Measurements from ENCODE around the gene CNTD1. TPM values are rescaled to one million over a fixed set of nuclear protein-coding genes. Genes with fewer than 3 reads are reported as not detected.

Gene CNTD1
- total and polyA plus RNA-seq, 2 experiments from 2014 or later = 0.71 TPM; not detected in 1

GRCh38 chr17:42843358-42843934 is 44.8 kb downstream of the CNTD1 start:
- no peaks in the 10 kb centered on the region for H3K9me3 ChIP-seq (ENCODE audit: low read depth)
- H3K36me3 ChIP-seq (ENCODE audit: low read depth) = peaks cover 41% of the 10 kb centered on the region
- H3K27me3 ChIP-seq (replicated peaks; ENCODE audit: insufficient read depth) = no peaks in the 10 kb centered on the region
- no peak overlapping the region for H2AFZ ChIP-seq
- H3F3A ChIP-seq (ENCODE audit: insufficient read depth) = peaks cover 50% of the 10 kb centered on the region
- H3K4me1 ChIP-seq (ENCODE audit: insufficient read depth) = peaks cover 13% of the 10 kb centered on the region
- no peaks in the 10 kb centered on the region for H3K9me2 ChIP-seq (ENCODE audit: insufficient read depth)
- in situ Hi-C loops (cut with MboI) = loop anchor here (5.0 kb wide), 1 partner anchor 89 kb away; no protein-coding TSS in a partner anchor
- H3K9ac ChIP-seq = no peak overlapping the region
- WGBS, 2 experiments (ENCODE audit: low coverage in 1 of 2, low lambda C conversion rate in 2 of 2, missing lambda C conversion rate in 2 of 2) = 36 to 43% methylated on average over 6 of the region's 6 CpGs
- H3K27ac ChIP-seq = no peak overlapping the region
- H3K4me3 ChIP-seq = no peak overlapping the region
- H4K20me1 ChIP-seq (ENCODE audit: insufficient read depth) = no peaks in the 10 kb centered on the region
- TF ChIP-seq EZH2phosphoT487 (IDR thresholded peaks at IDR 0.05; ENCODE audit: insufficient read depth, low read depth) = no peak
- no peak for TF ChIP-seq EZH2 (IDR thresholded peaks at IDR 0.05; ENCODE audit: insufficient read depth, poor library complexity, severe bottlenecking)
- DNase-seq = peak; percentile 81
- no peak overlapping the region for H3K4me2 ChIP-seq (ENCODE audit: unreplicated experiment)
- H3K79me2 ChIP-seq (ENCODE audit: insufficient read depth) = peaks cover 9% of the 10 kb centered on the region; the same call in 1 of the 2 replicates

DNA sequence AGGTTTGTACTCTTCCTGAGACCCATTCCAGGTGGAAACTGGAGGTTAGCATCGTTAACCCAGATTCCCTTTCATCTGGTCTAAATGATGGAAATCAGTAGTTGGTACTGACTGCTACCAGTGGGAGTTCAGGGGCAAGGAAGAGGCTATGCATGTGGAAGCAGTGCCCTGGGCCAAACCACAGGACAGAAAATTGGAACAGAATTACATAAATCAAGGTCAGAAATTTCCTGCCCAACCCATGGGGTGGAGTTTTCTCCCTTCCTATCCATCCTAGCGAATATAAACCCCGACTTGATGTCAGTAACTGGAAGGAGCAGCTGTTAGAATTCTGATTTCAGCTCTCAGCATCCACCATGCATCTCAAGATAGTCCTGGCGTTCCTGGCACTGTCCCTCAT is 45.6 kb downstream of the CNTD1 start, which contains the start of gene AOC2:
Gene AOC2, plus strand, starts transcription at position 310 of the 400 bp plus-strand sequence. Its CDS starts 47 bp downstream, at position 357.
- Histone ChIP-seq H3K4me3 (no peak within 1 kb of the TSS), H3K36me3 (ENCODE audit: low read depth) (peaks cover 33% of the 10 kb centered on the region), H2AFZ (no peak within 1 kb of the TSS), H3F3A (ENCODE audit: insufficient read depth) (peaks cover 42% of the 10 kb centered on the region), H3K4me2 (ENCODE audit: unreplicated experiment) (no peak within 1 kb of the TSS), H4K20me1 (ENCODE audit: insufficient read depth) (no peaks in the 10 kb centered on the region), H3K9me3 (ENCODE audit: low read depth) (no peaks in the 10 kb centered on the region), H3K4me1 (ENCODE audit: insufficient read depth) (peaks cover 13% of the 10 kb centered on the region), H3K27ac (no peak within 1 kb of the TSS), H3K9me2 (ENCODE audit: insufficient read depth) (no peaks in the 10 kb centered on the region), H3K9ac (no peak within 1 kb of the TSS), H3K79me2 (ENCODE audit: insufficient read depth) (0 out of 2 replicates have a peak, but pooled peaks cover 5% of the 10 kb centered on the region), H3K27me3 (replicated peaks; ENCODE audit: insufficient read depth) (no peaks in the 10 kb centered on the region)
- DNase-seq = no peak
- TF ChIP-seq EZH2 (IDR thresholded peaks at IDR 0.05; ENCODE audit: insufficient read depth, poor library complexity, severe bottlenecking) = no peak
- TF ChIP-seq EZH2phosphoT487 (IDR thresholded peaks at IDR 0.05; ENCODE audit: insufficient read depth, low read depth) = no peak
- in situ Hi-C loops (cut with MboI) = loop anchor here (5.0 kb wide), 1 partner anchor 88 kb away; no protein-coding TSS in a partner anchor
- 46 to 49% methylated on average over 4 of the region's 4 CpGs for WGBS, 2 experiments (ENCODE audit: low coverage in 1 of 2, low lambda C conversion rate in 2 of 2, missing lambda C conversion rate in 2 of 2)

DNA sequence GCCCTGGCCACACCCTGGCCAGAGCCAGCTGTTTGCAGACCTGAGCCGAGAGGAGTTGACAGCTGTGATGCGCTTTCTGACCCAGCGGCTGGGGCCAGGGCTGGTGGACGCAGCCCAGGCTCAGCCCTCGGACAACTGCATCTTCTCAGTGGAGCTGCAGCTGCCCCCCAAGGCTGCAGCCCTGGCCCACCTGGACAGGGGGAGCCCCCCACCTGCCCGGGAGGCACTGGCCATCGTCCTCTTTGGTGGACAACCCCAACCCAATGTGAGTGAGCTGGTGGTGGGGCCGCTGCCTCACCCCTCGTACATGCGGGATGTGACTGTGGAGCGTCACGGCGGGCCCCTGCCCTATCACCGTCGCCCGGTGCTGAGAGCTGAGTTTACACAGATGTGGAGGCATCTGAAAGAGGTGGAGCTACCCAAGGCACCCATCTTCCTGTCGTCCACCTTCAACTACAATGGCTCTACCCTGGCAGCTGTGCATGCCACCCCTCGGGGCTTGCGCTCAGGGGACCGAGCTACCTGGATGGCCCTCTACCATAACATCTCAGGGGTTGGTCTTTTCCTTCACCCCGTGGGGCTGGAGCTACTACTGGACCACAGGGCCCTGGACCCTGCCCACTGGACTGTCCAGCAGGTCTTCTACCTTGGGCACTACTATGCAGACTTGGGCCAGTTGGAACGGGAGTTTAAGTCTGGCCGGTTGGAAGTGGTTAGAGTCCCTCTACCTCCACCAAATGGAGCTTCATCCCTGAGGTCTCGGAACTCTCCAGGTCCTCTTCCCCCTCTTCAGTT is 46.3 kb downstream of the CNTD1 start:
- TF ChIP-seq EZH2phosphoT487 (IDR thresholded peaks at IDR 0.05; ENCODE audit: insufficient read depth, low read depth) (no peak), EZH2 (IDR thresholded peaks at IDR 0.05; ENCODE audit: insufficient read depth, poor library complexity, severe bottlenecking) (no peak)

DNA sequence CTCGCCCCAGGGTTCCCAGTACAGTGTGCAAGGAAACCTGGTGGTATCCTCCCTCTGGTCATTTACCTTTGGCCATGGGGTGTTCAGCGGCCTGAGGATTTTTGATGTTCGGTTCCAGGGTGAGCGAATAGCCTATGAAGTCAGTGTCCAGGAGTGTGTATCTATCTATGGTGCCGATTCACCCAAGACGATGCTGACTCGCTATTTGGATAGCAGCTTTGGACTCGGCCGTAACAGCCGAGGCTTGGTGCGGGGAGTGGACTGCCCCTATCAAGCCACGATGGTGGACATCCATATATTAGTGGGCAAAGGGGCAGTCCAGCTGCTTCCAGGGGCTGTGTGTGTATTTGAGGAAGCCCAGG is 46.9 kb downstream of the CNTD1 start:
- peaks cover 13% of the 10 kb centered on the region for H3K4me1 ChIP-seq (ENCODE audit: insufficient read depth)
- no peak for TF ChIP-seq EZH2 (IDR thresholded peaks at IDR 0.05; ENCODE audit: insufficient read depth, poor library complexity, severe bottlenecking)
- no peak overlapping the region for H3K9ac ChIP-seq
- 77 to 83% methylated on average over 12 of the region's 12 CpGs for WGBS, 2 experiments (ENCODE audit: low coverage in 1 of 2, low lambda C conversion rate in 2 of 2, missing lambda C conversion rate in 2 of 2)
- H2AFZ ChIP-seq = no peak overlapping the region
- H3K4me3 ChIP-seq = no peak overlapping the region
- H3K9me2 ChIP-seq (ENCODE audit: insufficient read depth) = no peaks in the 10 kb centered on the region
- 0 out of 2 replicates have a peak, but pooled peaks cover 1% of the 10 kb centered on the region for H3K27me3 ChIP-seq (replicated peaks; ENCODE audit: insufficient read depth)
- H3K27ac ChIP-seq = no peak overlapping the region
- H3K36me3 ChIP-seq (ENCODE audit: low read depth) = peaks cover 21% of the 10 kb centered on the region
- no peak overlapping the region for H3K4me2 ChIP-seq (ENCODE audit: unreplicated experiment)
- no peaks in the 10 kb centered on the region for H3K9me3 ChIP-seq (ENCODE audit: low read depth)
- H3K79me2 ChIP-seq (ENCODE audit: insufficient read depth) = no peaks in the 10 kb centered on the region
- no peak for DNase-seq
- peaks cover 35% of the 10 kb centered on the region for H3F3A ChIP-seq (ENCODE audit: insufficient read depth)
- no peaks in the 10 kb centered on the region for H4K20me1 ChIP-seq (ENCODE audit: insufficient read depth)
- in situ Hi-C loops (cut with MboI) = no loop called here

More for the DNA sequence above, 46.3 kb downstream of the CNTD1 start:
- H4K20me1 ChIP-seq (ENCODE audit: insufficient read depth) = no peaks in the 10 kb centered on the region
- no peak for DNase-seq
- H3K9me3 ChIP-seq (ENCODE audit: low read depth) = no peaks in the 10 kb centered on the region
- H3K9ac ChIP-seq = no peak overlapping the region
- H3F3A ChIP-seq (ENCODE audit: insufficient read depth) = peaks cover 35% of the 10 kb centered on the region
- no peaks in the 10 kb centered on the region for H3K27me3 ChIP-seq (replicated peaks; ENCODE audit: insufficient read depth)
- WGBS, 2 experiments (ENCODE audit: low coverage in 1 of 2, low lambda C conversion rate in 2 of 2, missing lambda C conversion rate in 2 of 2) = 89 to 90% methylated on average over 24 of the region's 24 CpGs
- in situ Hi-C loops (cut with MboI) = loop anchor here (5.0 kb wide), 1 partner anchor 87 kb away; no protein-coding TSS in a partner anchor
- no peak overlapping the region for H3K4me3 ChIP-seq
- H3K4me2 ChIP-seq (ENCODE audit: unreplicated experiment) = no peak overlapping the region
- peaks cover 13% of the 10 kb centered on the region for H3K4me1 ChIP-seq (ENCODE audit: insufficient read depth)
- no peak overlapping the region for H3K27ac ChIP-seq
- H2AFZ ChIP-seq = no peak overlapping the region
- no peaks in the 10 kb centered on the region for H3K9me2 ChIP-seq (ENCODE audit: insufficient read depth)
- H3K36me3 ChIP-seq (ENCODE audit: low read depth) = peaks cover 26% of the 10 kb centered on the region
- no peaks in the 10 kb centered on the region for H3K79me2 ChIP-seq (ENCODE audit: insufficient read depth)
